Activated naive CD8-positive, alpha-beta T cell treated with anti-CD3 and anti-CD28 coated beads, Interleukin-2, amount 50 U/mL, for 24 hours (primary cell): ENCODE results near the gene CHTOP.
A peak's percentile ranks its signal among the peaks of the same experiment; 100 is the strongest.
"Not testable (repeated sequence)": the region's sequence is repeated elsewhere in the genome, so short reads cannot be mapped to it uniquely, and the experiment has no call there.

Experiments
- ATAC-seq: fragments of 150-1000 bp; cut with Tn5 transposase; one replicate; pipeline ENCODE4 v1.10.0; 2021
- DNase-seq: peaks from one replicate; pipeline ENCODE4 v3.0.0; 2021
- H3K27ac Mint-ChIP-seq: one replicate; pipeline ENCODE4 v1.8.0; 2021; ENCODE audit warnings: mild to moderate bottlenecking, mixed read lengths
- H3K27me3 Mint-ChIP-seq: one replicate; pipeline ENCODE4 v1.8.0; 2021; ENCODE audit warnings: mixed read lengths
- H3K36me3 Mint-ChIP-seq: one replicate; pipeline ENCODE4 v1.8.0; 2021; ENCODE audit warnings: low read depth, mixed read lengths
- H3K4me1 Mint-ChIP-seq: one replicate; pipeline ENCODE4 v1.8.0; 2021; ENCODE audit warnings: mixed read lengths
- H3K4me3 Mint-ChIP-seq: one replicate; pipeline ENCODE4 v1.8.0; 2021; ENCODE audit warnings: mild to moderate bottlenecking, moderate library complexity, mixed read lengths
- H3K9me3 Mint-ChIP-seq: one replicate; pipeline ENCODE4 v1.8.0; 2021; ENCODE audit warnings: mixed read lengths

CHTOP gene

DNA sequence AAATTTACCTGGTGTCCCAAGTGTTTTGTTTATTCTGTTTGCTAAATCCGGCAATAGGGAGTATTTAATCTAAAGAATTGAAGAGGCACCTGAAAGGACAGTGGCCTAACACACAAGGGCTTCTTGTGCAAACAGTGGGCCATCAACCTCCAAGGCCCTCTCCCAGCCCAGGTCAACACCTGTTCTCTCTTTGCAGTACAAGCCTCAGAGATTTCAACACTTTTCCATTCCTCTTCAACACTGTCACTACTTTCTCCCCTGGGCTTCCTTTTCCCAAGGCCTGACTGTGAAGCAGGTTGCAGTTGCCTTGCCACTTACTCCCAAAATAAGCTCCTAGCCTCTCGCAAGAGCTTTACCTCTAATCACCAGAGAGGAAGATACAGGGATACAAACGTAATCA, 21.5 kb downstream of the CHTOP start:
- no peak for ATAC-seq
- no peak for DNase-seq
- Mint-ChIP-seq H3K9me3 (no peaks in the 10 kb centered on the region), H3K36me3 (no peaks in the 10 kb centered on the region), H3K4me3 (no peak overlapping the region), H3K27ac (no peak overlapping the region), H3K4me1 (peaks cover 24% of the 10 kb centered on the region), H3K27me3 (no peaks in the 10 kb centered on the region)

DNA sequence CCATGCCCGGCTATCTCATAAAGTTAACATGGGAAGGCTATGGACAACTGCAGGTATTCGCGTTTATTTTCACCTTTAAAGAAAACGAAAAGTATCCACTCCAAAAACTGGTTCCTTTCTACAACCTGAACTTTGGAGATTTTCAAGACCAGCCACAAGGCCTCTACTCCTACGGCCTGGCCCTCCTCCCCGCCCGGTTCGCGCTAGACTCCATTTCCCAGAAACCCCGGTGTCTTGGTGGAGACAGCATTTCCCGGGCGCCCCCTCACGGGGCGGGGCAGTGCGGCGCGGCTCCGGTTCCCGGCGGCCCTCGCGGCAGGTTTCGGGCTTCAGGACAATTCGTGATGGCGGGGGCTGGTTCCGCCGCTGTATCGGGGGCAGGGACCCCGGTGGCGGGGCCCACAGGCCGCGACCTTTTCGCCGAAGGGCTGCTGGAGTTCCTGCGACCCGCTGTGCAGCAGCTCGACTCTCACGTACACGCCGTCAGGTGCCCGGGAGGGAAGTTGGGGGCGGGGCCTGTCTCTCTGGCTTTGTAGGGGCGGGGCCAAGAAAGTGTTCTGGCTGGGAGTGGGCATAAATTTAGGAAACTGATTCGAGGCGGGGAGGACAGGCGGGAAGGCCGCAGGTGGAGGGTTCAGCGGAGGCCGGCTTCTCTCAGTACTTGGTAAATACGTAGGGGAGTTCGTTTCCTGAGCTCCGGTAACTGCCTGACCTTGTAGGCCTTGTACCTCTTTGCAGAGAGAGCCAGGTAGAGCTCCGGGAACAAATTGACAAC, 24.7 kb downstream of the CHTOP start, which contains the start of gene SNAPIN:
TSS of gene SNAPIN (plus strand) at position 304 of the 775 bp plus-strand sequence. CDS start at position 345, 41 bp downstream.
- DNase-seq: peak; percentile 93
- Mint-ChIP-seq H3K9me3 (no peaks in the 10 kb centered on the region), H3K4me3 (peak within 1 kb of the TSS; percentile 94), H3K27me3 (no peaks in the 10 kb centered on the region), H3K27ac (peak within 1 kb of the TSS; percentile 93), H3K36me3 (peaks cover 24% of the 10 kb centered on the region), H3K4me1 (peaks cover 20% of the 10 kb centered on the region)
- peak; percentile 98 for ATAC-seq

DNA sequence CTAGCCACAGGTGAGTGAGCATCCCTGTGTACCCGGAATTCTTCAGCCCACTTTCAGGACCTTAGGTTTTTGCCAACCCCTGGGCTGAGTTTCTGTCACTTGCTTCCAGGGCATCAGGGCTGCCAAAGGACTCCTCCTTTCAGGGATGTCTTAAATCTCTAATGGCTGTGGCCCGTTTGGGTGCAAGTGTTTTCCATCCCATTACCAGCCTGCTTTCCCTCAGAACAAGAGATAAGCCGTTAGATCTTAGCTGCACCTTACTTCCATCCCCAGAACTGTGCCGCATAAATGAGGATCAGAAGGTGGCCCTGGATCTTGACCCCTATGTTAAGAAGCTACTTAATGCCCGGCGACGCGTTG, 25.3 kb downstream of the CHTOP start:
- ATAC-seq (no peak), DNase-seq (no peak)
- Mint-ChIP-seq H3K27ac (peak overlapping the region; percentile 93), H3K4me3 (peak overlapping the region; percentile 94), H3K4me1 (peaks cover 20% of the 10 kb centered on the region), H3K36me3 (peaks cover 25% of the 10 kb centered on the region), H3K27me3 (no peaks in the 10 kb centered on the region), H3K9me3 (no peaks in the 10 kb centered on the region)

DNA sequence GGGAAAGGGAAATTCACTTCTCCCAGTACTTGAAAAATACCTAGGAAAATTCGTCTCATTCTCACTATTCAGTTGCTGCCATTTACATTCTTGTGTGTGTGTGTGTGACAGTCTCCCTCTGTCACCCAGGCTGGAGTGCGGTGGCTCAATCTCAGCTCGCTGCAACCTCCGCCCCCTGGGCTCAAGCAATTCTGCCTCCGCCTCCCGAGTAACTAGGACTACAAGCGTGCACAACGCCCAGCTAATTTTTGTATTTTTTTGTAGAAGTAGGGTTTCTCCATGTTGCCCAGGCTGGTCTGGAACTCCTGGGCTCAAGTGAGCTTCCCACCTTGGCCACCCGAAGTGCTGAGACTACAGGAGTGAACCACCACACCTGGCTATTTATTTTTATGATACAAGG, 25.8 kb downstream of the CHTOP start:
- peak overlapping the region; percentile 93 for H3K27ac Mint-ChIP-seq
- no peak for ATAC-seq
- H3K4me3 Mint-ChIP-seq: peak overlapping the region; percentile 94

DNA sequence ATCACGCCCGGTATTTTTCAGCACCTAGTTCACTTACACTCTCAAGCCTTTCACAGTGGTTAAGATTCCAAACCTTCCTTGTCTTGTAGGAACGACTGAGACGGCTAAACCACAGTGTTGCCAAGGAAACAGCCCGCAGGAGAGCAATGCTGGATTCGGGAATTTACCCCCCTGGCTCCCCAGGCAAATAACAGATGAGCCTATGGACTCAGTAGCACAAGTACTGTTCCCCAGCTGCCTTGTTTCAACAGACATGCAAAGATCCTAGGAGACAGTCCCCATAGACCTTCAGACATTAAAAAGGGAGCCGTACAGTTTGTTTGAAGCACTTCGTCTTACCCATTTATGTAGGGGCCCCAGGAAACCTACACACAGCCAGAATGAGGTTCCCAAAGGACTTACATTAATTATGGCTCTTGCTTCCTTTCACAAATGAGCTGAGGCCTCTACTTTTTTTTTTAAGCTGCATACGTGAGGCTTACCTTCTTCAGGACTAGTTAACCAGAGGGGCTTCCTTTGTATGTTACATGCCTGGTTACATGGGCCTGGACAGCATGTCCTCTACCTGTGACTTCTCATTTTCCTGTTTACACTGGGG, 27.3 kb downstream of the CHTOP start:
- no peak overlapping the region for H3K4me3 Mint-ChIP-seq
- peaks cover 19% of the 10 kb centered on the region for H3K4me1 Mint-ChIP-seq
- peaks cover 44% of the 10 kb centered on the region for H3K36me3 Mint-ChIP-seq
- no peak for DNase-seq
- peak overlapping the region; percentile 52 for H3K27ac Mint-ChIP-seq
- no peak for ATAC-seq
- H3K27me3 Mint-ChIP-seq: no peaks in the 10 kb centered on the region
- no peaks in the 10 kb centered on the region for H3K9me3 Mint-ChIP-seq

More for the DNA sequence above, 25.8 kb downstream of the CHTOP start:
- peaks cover 29% of the 10 kb centered on the region for H3K36me3 Mint-ChIP-seq
- H3K27me3 Mint-ChIP-seq: no peaks in the 10 kb centered on the region
- H3K9me3 Mint-ChIP-seq: no peaks in the 10 kb centered on the region
- peaks cover 20% of the 10 kb centered on the region for H3K4me1 Mint-ChIP-seq
- DNase-seq: no peak

DNA sequence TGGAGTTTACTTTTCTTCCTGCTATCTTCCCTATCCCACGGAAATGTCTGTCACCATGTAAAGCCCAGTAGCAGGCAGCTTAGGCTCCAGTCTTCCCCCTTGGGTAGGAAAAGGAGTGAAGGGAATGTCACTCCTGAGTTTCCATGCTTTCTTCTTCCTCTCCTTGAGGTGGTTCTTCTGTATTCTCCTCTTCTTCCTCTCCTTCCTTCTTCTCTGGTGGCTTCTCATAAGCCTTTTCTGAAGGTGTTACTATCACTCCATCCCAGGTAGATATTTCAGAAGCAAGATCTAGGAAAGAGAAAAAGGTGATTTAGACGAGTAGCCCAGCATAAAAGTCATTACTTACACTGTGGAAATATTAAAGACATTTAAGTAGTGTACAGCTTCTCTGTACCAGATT, 28.4 kb downstream of the CHTOP start:
- no peaks in the 10 kb centered on the region for H3K27me3 Mint-ChIP-seq
- peaks cover 55% of the 10 kb centered on the region for H3K36me3 Mint-ChIP-seq
- peaks cover 19% of the 10 kb centered on the region for H3K4me1 Mint-ChIP-seq
- H3K4me3 Mint-ChIP-seq: no peak overlapping the region
- H3K9me3 Mint-ChIP-seq: no peaks in the 10 kb centered on the region
- DNase-seq (no peak), ATAC-seq (no peak)
- H3K27ac Mint-ChIP-seq: peak overlapping the region; percentile 47

DNA sequence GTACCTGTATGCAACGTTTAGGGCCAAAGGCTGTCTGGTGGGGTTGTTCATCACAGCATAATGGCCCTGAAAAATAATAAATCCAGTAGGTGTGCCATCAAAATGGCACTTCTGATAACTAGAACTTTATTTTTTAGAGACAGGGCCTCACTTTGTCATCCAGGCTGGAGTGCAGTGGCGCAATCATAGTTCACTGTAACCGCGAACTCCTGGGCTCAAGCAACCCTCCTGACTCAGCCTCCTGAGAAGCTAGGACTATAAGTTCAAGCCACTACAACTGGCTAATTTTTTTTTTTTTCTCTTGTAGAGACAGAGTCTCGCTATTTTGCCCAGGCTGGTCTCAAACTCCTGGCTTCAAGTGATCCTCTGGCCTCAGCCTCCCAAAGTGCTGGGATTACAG, 29.3 kb downstream of the CHTOP start:
- Mint-ChIP-seq H3K36me3 (peaks cover 64% of the 10 kb centered on the region), H3K27me3 (no peaks in the 10 kb centered on the region), H3K27ac (no peak overlapping the region), H3K9me3 (no peaks in the 10 kb centered on the region), H3K4me1 (peaks cover 26% of the 10 kb centered on the region), H3K4me3 (no peak overlapping the region)
- no peak for ATAC-seq
- no peak for DNase-seq

DNA sequence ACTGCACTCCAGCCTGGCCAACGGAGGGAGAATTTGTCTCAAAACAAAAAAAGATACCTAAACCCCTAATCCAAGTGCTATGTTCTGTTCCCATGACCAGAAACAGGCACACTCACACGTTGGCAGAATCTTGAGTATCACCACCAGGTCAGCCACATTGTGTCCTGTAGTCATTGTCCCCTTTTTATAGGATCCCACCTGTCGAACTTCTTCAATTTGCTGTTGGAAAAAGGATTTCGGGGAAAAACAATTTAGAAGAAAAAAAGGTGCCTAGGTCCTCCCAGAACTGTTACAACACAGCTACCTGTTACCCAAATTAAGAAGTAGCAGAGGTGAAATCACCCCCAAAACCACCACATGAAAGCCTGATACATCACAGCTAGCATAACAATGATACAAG, 33.6 kb downstream of the CHTOP start:
- Mint-ChIP-seq H3K27me3 (no peaks in the 10 kb centered on the region), H3K36me3 (peaks cover 70% of the 10 kb centered on the region)

DNA sequence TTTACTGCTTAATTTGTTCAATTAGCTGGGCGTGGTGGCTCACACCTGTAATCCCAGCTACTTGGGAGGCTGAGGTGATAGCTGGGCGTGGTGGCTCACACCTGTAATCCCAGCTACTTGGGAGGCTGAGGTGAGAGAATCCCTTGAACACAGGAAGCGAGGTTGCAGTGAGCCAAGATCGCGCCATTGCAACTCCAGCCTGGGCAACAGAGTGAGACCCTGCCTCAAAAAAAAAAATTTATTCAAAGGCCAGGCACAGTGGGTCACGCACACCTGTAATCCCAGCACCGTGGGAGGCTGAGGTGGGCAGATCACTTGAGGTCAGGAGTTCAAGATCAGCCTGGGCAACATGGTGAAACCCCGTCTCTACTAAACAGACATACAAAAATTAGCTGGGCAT, 34.8 kb downstream of the CHTOP start:
- not testable (repeated sequence) for H3K9me3 Mint-ChIP-seq, DNase-seq, H3K27me3 Mint-ChIP-seq, ATAC-seq, H3K27ac Mint-ChIP-seq, H3K4me3 Mint-ChIP-seq
- Mint-ChIP-seq H3K4me1 (peaks cover 35% of the 10 kb centered on the region), H3K36me3 (peaks cover 60% of the 10 kb centered on the region)

More for the DNA sequence above, 33.6 kb downstream of the CHTOP start:
- peak overlapping the region; percentile 41 for H3K4me3 Mint-ChIP-seq
- H3K27ac Mint-ChIP-seq: no peak overlapping the region
- DNase-seq (no peak), ATAC-seq (no peak)
- no peaks in the 10 kb centered on the region for H3K9me3 Mint-ChIP-seq
- peaks cover 35% of the 10 kb centered on the region for H3K4me1 Mint-ChIP-seq

DNA sequence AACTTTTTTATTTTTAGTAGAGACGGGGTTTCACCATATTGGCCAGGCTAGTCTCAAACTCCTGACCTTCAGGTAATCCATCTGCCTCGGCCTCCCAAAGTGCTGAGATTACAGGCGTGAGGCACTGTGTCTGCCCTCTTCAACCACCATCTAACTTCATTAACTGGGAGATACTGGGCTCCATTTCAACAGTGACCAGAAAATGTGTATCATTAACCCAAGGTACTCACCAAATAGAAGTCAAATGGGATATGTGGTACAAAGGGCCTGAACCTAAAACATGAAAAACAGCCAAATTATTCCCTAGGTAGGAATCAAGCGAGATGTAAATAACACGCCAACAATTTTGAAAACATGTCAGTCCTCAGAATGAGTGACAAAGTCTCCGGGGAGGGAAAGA, 35.7 kb downstream of the CHTOP start:
- no peaks in the 10 kb centered on the region for H3K27me3 Mint-ChIP-seq
- peaks cover 56% of the 10 kb centered on the region for H3K36me3 Mint-ChIP-seq
- ATAC-seq (no peak), DNase-seq (no peak)
- no peaks in the 10 kb centered on the region for H3K9me3 Mint-ChIP-seq
- H3K27ac Mint-ChIP-seq: no peak overlapping the region
- no peak overlapping the region for H3K4me3 Mint-ChIP-seq
- H3K4me1 Mint-ChIP-seq: peaks cover 35% of the 10 kb centered on the region

DNA sequence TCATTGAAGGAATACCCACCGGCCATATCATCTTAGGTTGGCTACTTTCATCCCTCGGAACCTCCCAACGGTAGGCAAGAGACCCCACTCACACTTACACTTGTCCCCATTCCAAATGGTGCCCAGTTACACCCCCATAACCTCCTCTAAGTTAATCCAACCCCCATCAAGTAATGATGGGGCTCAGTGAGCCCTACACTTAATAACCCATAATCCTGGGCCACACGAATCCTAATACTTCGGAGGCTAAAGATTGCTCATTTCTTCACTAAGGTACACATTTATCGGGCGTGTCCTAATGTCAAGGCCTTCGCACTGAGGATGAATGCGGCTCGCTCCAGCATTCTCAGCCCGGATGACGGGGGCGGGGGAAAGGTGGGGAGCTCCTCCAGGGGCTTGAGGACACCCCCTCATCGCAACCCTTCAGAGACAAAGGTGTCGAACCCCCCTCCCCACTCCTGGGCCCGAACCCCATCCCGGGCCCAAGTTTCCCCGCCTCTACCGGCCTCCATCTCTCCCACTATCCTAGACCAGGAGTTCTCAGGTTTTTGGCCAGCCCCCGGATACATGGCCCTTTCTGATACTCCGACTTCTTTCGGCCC, 36.5 kb downstream of the CHTOP start:
- DNase-seq (peak; percentile 34), ATAC-seq (no peak)
- Mint-ChIP-seq H3K4me3 (no peak overlapping the region), H3K27ac (no peak overlapping the region), H3K9me3 (no peaks in the 10 kb centered on the region), H3K27me3 (no peaks in the 10 kb centered on the region), H3K4me1 (peaks cover 35% of the 10 kb centered on the region), H3K36me3 (peaks cover 48% of the 10 kb centered on the region)

DNA sequence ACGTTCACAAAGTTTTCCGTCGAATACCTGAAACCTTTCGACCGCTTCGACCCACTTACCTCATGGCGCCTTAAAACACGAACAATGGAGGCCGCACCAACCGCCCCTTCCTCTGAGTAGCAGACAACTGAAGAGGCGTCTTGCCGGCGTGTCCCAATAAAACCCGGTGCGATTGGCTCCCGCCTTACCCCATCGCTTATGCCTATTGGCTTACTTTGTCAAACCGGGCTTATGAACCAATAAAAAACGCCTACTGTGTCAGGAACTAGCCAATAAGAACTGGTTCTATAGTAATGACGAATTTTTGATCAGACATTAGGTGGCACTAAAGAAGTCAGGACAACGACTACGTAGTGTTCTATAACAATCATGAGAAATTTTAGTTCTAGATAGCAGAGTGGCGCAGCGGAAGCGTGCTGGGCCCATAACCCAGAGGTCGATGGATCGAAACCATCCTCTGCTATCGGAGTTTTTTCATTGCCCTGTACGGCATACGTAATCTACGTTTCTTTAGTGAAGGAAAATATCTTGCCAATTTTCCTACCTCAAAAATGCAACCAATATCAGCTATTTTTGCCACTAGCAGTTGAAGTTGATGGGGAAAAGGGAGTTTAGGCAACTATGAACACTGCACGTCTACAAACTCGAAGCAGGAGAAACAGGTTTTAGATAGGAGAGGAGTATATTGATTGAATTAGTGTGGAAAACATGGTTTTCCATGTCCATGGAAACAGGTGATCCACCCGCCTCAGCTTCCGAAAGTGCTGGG, 37.2 kb downstream of the CHTOP start, which contains the start of gene ILF2:
TSS of gene ILF2 (minus strand) at position 135 of the 769 bp plus-strand sequence. CDS start at position 64, 71 bp downstream.
- Mint-ChIP-seq H3K4me1 (peaks cover 35% of the 10 kb centered on the region), H3K27ac (no peak within 1 kb of the TSS), H3K36me3 (peaks cover 41% of the 10 kb centered on the region), H3K9me3 (no peaks in the 10 kb centered on the region), H3K27me3 (no peaks in the 10 kb centered on the region), H3K4me3 (no peak within 1 kb of the TSS)
- peak; percentile 96 for DNase-seq
- ATAC-seq: peak; percentile 95

DNA sequence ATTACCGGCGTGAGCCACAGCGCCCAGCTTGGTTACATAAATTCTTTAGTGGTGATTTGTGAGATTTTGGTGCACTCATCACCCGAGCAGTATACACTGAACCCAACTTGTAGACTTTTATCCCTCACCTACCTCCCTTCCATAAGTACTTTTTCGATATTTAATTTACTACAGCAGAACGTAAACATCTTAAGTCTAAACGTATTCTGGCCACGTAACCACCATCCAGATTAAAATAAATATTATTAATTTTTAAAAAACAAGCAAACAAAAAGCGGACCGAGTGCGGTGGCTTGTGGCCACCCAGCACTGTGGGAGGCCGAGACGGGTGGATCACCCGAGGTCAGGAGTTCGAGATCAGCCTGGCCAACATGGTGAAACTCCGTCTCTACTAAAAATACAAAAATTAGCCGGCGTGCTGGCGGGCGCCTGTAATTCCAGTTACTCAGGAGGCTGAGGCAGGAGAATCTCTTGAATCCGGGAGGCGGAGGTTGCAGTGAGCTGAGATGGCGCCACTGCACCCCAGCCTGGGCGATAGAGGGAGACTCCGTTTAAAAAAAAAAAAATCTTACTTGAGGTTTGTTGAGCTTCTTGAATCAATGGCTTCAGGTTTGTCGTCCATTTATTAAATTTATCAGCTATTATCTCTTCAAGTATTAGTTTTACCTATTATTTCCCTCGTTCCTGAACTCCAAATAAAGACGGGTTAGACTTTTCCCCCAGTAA, 37.9 kb downstream of the CHTOP start:
- H3K36me3 Mint-ChIP-seq: peaks cover 34% of the 10 kb centered on the region
- not testable (repeated sequence) for H3K27me3 Mint-ChIP-seq, H3K4me3 Mint-ChIP-seq, H3K27ac Mint-ChIP-seq, H3K9me3 Mint-ChIP-seq
- peaks cover 35% of the 10 kb centered on the region for H3K4me1 Mint-ChIP-seq
- DNase-seq (peak; percentile 63), ATAC-seq (peak; percentile 41)

DNA sequence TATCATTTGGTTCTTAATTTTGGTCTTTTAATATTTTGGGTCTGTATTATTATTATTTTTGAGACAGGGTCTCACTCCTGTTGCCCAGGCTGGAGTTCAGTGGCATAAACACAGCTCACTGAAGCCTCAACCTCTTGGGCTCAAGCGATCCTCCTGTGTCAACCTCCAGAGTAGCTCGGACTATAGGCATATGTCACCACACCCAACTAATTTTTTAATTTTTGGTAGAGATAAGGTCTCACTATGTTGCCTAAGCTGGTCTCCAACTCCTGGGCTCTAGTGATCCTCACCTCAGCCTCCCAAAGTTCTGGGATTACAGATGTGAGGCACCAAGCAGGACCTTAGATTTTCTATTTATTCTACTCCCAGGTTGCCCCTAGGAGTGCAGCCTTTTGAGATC, 39.6 kb downstream of the CHTOP start:
- H3K9me3 Mint-ChIP-seq: no peaks in the 10 kb centered on the region
- H3K27me3 Mint-ChIP-seq: peaks cover 20% of the 10 kb centered on the region
- ATAC-seq (no peak), DNase-seq (no peak)
- no peak overlapping the region for H3K4me3 Mint-ChIP-seq
- H3K27ac Mint-ChIP-seq: no peak overlapping the region
- H3K36me3 Mint-ChIP-seq: peaks cover 17% of the 10 kb centered on the region
- peaks cover 31% of the 10 kb centered on the region for H3K4me1 Mint-ChIP-seq
